A549 (cell line): ENCODE data around the gene PLEKHG4B.

ENCODE experiments used
- EHMT2 ChIP-seq: fragments of 200-600 bp; sonication (generic); IDR thresholded peaks from 2 replicates; pipeline ENCODE4 v1.6.1; 2016; ENCODE audit warnings: antibody characterized with exemption, low read depth, mild to moderate bottlenecking, moderate library complexity
- RAD21 ChIP-seq, 2 experiments: fragments of >200 bp in 1 of 2; sonication (Bioruptor Twin) in 1 of 2; formaldehyde crosslinking in 1 of 2; IDR thresholded peaks in 1 of 2; conservative IDR thresholded peaks in 1 of 2; 2 replicates in 1 of 2; 3 replicates in 1 of 2; pipeline ENCODE4 v1.6.1; 2012 to 2018; ENCODE audit warnings: inconsistent platforms in 1 of 2
- ZNF302 ChIP-seq: fragments of 250-450 bp; sonication (Bioruptor Pico); IDR thresholded peaks from 2 replicates; pipeline ENCODE4 v1.9.0; 2021; ENCODE audit warnings: inconsistent platforms, mild to moderate bottlenecking, moderate library complexity
- TF ChIP-seq, protein P1 (sequence below): fragments of >200 bp; sonication (Bioruptor Twin); formaldehyde crosslinking; IDR thresholded peaks from 3 replicates; pipeline ENCODE4 v1.5.1; 2016

DNA sequence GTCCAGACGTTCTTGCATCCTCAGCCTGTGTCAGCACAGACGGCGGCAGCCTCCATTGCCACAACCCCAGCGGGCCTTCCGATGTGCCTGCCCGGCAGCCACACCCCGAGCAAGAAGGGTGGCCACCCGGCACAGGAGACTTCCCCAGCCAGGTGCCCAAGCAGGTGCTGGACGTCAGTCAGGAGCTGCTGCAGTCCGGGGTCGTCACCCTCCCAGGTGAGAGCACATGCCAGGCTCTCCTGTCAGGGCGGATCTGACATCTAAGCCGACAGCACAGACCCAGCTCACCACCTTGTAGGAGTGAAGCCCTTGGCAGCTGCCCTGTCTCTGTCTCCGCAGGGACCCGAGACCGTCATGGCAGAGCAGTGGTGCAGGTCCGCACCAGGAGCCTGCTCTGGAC lies 51.1 kb downstream of the PLEKHG4B start:
- TF ChIP-seq RAD21 (conservative IDR thresholded peaks at IDR 0.05 in 1 of 2, IDR thresholded peaks at IDR 0.05 in 1 of 2) (no peak), EHMT2 (no peak), ZNF302 (CRISPR knock-in tag) (no peak)
- TF ChIP-seq, protein P1, sequence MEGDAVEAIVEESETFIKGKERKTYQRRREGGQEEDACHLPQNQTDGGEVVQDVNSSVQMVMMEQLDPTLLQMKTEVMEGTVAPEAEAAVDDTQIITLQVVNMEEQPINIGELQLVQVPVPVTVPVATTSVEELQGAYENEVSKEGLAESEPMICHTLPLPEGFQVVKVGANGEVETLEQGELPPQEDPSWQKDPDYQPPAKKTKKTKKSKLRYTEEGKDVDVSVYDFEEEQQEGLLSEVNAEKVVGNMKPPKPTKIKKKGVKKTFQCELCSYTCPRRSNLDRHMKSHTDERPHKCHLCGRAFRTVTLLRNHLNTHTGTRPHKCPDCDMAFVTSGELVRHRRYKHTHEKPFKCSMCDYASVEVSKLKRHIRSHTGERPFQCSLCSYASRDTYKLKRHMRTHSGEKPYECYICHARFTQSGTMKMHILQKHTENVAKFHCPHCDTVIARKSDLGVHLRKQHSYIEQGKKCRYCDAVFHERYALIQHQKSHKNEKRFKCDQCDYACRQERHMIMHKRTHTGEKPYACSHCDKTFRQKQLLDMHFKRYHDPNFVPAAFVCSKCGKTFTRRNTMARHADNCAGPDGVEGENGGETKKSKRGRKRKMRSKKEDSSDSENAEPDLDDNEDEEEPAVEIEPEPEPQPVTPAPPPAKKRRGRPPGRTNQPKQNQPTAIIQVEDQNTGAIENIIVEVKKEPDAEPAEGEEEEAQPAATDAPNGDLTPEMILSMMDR = no peak
